ENCODE data around the gene NBAS. TPM values are rescaled to one million over a fixed set of nuclear protein-coding genes. Genes with fewer than 3 reads are reported as not detected.

NBAS gene
- total RNA-seq, 1 experiment from 2014 or later: 46.4 TPM

GRCh38 chr2:15299904-15300520 is 261.1 kb downstream of the NBAS start:
- H3K36me3 Mint-ChIP-seq (ENCODE audit: insufficient read depth, unreplicated experiment): peaks cover 9% of the 10 kb centered on the region
- BruUV-seq (replicated peaks): no TSS peak
- DNase-seq (ENCODE audit: unreplicated experiment): no peak
- no peak overlapping the region for H3K27ac Mint-ChIP-seq (ENCODE audit: low read depth, unreplicated experiment)
- H3K27me3 Mint-ChIP-seq (ENCODE audit: insufficient read depth, unreplicated experiment): no peaks in the 10 kb centered on the region
- H3K4me3 Mint-ChIP-seq (ENCODE audit: unreplicated experiment): no peak overlapping the region
- ChIA-PET POLR2A (interaction anchor here (1.1 kb wide), 1 partner anchor 66 kb away, joined by 3 read pairs; no protein-coding TSS in a partner anchor), CTCF (no interaction called here)
- intact Hi-C loops (cut with micrococcal nuclease): no loop called here
- H3K9me3 Mint-ChIP-seq (ENCODE audit: unreplicated experiment): no peaks in the 10 kb centered on the region
- TF ChIP-seq, protein P1, sequence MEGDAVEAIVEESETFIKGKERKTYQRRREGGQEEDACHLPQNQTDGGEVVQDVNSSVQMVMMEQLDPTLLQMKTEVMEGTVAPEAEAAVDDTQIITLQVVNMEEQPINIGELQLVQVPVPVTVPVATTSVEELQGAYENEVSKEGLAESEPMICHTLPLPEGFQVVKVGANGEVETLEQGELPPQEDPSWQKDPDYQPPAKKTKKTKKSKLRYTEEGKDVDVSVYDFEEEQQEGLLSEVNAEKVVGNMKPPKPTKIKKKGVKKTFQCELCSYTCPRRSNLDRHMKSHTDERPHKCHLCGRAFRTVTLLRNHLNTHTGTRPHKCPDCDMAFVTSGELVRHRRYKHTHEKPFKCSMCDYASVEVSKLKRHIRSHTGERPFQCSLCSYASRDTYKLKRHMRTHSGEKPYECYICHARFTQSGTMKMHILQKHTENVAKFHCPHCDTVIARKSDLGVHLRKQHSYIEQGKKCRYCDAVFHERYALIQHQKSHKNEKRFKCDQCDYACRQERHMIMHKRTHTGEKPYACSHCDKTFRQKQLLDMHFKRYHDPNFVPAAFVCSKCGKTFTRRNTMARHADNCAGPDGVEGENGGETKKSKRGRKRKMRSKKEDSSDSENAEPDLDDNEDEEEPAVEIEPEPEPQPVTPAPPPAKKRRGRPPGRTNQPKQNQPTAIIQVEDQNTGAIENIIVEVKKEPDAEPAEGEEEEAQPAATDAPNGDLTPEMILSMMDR (IDR thresholded peaks at IDR 0.05; ENCODE audit: unreplicated experiment): no peak
- H3K4me1 Mint-ChIP-seq (ENCODE audit: insufficient read depth, unreplicated experiment): peaks cover 19% of the 10 kb centered on the region

DNA sequence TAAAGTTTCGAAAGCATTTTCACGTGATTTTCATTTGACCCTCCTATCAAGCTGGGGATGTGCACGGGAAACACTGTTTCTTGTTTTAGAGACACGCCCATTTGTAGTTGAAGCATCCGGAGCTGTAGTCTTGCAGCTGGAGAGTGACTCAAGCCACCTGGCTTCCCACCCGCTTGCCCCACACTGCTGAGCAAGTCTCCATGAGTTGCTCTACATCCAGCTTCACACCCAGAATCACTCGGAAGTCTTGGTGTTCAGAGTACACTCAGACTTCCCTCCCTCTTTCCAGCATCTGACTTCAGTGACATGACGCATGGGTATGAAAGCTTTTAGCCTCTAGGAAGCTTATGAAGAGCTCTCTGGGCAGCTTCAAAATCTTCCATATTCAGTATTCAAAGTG is 262.4 kb downstream of the NBAS start:
- Mint-ChIP-seq H3K27ac (ENCODE audit: low read depth, unreplicated experiment) (no peak overlapping the region), H3K36me3 (ENCODE audit: insufficient read depth, unreplicated experiment) (peaks cover 5% of the 10 kb centered on the region), H3K27me3 (ENCODE audit: insufficient read depth, unreplicated experiment) (no peaks in the 10 kb centered on the region), H3K9me3 (ENCODE audit: unreplicated experiment) (no peaks in the 10 kb centered on the region), H3K4me3 (ENCODE audit: unreplicated experiment) (no peak overlapping the region), H3K4me1 (ENCODE audit: insufficient read depth, unreplicated experiment) (peaks cover 19% of the 10 kb centered on the region)
- ChIA-PET POLR2A (no interaction called here), CTCF (interaction anchor here (0.9 kb wide), 1 partner anchor 11 kb away, joined by 3 read pairs; no protein-coding TSS in a partner anchor)
- DNase-seq (ENCODE audit: unreplicated experiment): peak; percentile 67
- no TSS peak for BruUV-seq (replicated peaks)
- TF ChIP-seq, protein P1 (IDR thresholded peaks at IDR 0.05; ENCODE audit: unreplicated experiment): no peak
- intact Hi-C loops (cut with micrococcal nuclease): no loop called here

DNA sequence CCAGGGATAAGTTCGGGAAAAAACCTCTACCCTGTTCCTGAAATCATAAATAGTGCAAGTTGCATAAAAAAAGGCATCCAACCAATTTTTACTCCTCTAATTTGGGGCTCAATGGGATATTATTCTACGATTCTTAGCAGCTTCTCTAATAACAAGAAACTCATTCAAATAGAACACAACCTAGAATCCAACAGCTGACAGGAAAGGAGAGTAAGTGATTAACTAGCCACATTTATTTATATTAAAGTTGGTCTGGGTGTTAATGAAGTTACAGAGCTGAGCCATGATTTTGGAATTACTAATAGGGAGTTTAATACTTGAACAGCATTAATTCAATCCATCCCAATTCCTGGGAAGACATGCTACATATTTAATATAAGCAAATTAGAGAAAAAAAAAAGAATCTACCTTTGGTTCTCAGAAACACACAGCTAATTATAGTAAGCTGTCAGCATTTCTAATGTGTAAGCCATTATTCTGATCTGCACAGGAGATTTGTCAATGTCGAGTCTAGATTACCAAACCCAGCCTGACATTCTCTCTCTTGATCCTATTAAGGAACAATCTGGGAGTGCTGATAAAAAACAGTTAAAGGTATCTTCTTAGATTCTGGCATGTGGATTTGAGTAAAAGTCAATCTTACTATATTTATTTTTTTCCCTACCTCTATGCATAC is 267.7 kb downstream of the NBAS start:
- POLR2A ChIA-PET: no interaction called here
- Mint-ChIP-seq H3K36me3 (ENCODE audit: insufficient read depth, unreplicated experiment) (peaks cover 14% of the 10 kb centered on the region), H3K27ac (ENCODE audit: low read depth, unreplicated experiment) (no peak overlapping the region), H3K4me1 (ENCODE audit: insufficient read depth, unreplicated experiment) (no peaks in the 10 kb centered on the region), H3K27me3 (ENCODE audit: insufficient read depth, unreplicated experiment) (no peaks in the 10 kb centered on the region), H3K9me3 (ENCODE audit: unreplicated experiment) (no peaks in the 10 kb centered on the region), H3K4me3 (ENCODE audit: unreplicated experiment) (no peak overlapping the region)
- DNase-seq (ENCODE audit: unreplicated experiment): no peak
- TF ChIP-seq, protein P1 (IDR thresholded peaks at IDR 0.05; ENCODE audit: unreplicated experiment): no peak
- CTCF ChIA-PET: no interaction called here
- BruUV-seq (replicated peaks): no TSS peak
- intact Hi-C loops (cut with micrococcal nuclease): no loop called here

GRCh38 chr2:15287447-15288184 is 273.5 kb downstream of the NBAS start:
- Mint-ChIP-seq H3K4me3 (ENCODE audit: unreplicated experiment) (no peak overlapping the region), H3K27me3 (ENCODE audit: insufficient read depth, unreplicated experiment) (no peaks in the 10 kb centered on the region), H3K9me3 (ENCODE audit: unreplicated experiment) (no peaks in the 10 kb centered on the region), H3K36me3 (ENCODE audit: insufficient read depth, unreplicated experiment) (peaks cover 13% of the 10 kb centered on the region), H3K27ac (ENCODE audit: low read depth, unreplicated experiment) (no peak overlapping the region), H3K4me1 (ENCODE audit: insufficient read depth, unreplicated experiment) (no peaks in the 10 kb centered on the region)
- no TSS peak for BruUV-seq (replicated peaks)
- no peak for DNase-seq (ENCODE audit: unreplicated experiment)
- ChIA-PET CTCF (no interaction called here), POLR2A (no interaction called here)
- TF ChIP-seq, protein P1 (IDR thresholded peaks at IDR 0.05; ENCODE audit: unreplicated experiment): no peak
- intact Hi-C loops (cut with micrococcal nuclease): no loop called here

Data from MCF 10A (cell line).